GM12873 (cell line): Measurements from ENCODE around the gene ACSS2.

ENCODE experiments used
- CTCF ChIP-seq: IDR thresholded peaks from 2 replicates; pipeline ENCODE4 v1.5.1; 2012; ENCODE audit warnings: low read depth, mild to moderate bottlenecking, moderate library complexity, low read length, control low read depth; ENCODE audit not compliant: insufficient read depth; ENCODE audit errors: missing control alignments

Gene ACSS2

GRCh38 chr20:34922654-34923381, 46.4 kb downstream of the ACSS2 start:
- no peak for TF ChIP-seq CTCF

DNA sequence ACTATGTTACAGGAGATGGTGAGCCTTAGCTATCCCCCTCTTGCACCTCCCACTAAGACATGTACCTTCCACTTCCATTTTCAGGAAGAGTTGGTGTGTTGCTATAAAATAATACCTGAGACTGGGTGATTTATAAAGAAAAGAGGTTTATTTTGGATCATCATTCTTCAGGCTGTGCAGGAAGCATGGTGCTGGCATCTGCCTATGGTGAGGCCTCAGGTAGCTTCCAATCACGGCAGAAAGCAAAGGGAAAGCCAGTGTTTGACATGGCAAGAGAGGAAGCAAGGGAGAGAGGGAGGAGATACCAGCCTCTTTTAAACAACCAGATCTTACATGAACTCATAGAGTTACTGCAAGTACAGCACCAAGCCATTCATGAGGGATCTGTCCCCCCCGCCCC, 47.0 kb downstream of the ACSS2 start:
- no peak for TF ChIP-seq CTCF

DNA sequence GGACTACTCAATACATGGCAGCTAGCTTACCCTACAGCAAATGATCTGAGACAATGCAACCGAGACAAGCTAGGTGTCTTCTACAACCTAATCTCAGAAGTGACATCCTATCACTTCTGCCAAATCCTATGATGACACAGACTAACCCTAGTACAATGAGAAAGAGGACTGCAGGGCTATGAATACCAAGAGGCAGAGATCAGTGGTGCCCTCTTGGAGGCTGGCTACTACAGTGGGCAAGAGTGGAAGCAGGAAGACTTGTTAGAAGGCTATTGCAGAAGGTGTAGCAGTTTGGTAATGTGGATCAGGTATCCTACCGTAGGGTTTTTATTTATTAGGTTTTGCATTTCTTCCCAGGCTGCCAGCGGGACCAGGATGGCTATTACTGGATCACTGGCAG, 48.9 kb downstream of the ACSS2 start:
- TF ChIP-seq CTCF = no peak

DNA sequence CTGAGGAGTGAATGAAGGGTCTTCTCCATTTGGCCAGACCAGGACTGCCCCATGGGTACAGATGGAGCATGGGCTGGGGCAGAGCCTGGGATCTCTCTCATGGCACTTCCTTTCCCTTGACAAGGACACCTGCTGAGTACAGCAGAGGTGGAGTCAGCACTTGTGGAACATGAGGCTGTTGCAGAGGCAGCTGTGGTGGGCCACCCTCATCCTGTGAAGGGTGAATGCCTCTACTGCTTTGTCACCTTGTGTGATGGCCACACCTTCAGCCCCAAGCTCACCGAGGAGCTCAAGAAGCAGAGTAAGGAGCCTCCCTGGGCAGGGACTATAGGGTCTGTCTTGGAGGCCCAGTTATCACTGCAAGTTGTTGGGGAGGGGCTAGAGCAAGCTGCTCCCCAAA, 49.6 kb downstream of the ACSS2 start:
- no peak for TF ChIP-seq CTCF

- no peak for TF ChIP-seq CTCF
These were observed 50.2 kb downstream of the ACSS2 start for GRCh38 chr20:34926581-34926980.

DNA sequence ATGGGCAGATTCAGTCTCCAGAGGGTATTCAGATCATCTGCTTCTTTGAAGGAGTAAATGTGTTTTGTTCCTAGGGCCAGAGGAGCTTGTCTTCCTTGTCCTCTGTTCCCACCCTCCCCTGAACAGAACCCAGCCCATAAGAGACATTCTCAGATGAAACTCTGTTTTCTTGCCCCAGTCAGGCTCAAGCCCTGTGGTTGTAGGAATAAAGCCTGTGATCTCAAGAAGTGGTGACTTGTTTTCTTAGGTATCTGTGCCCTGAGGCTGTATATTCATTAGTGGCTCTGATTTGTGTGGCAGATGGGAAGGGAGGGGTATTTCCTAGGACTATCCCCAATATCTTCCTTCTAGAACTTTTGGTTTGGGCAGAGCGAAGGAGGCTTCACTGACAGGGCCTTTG, 51.3 kb downstream of the ACSS2 start:
- no peak for TF ChIP-seq CTCF

- no peak for TF ChIP-seq CTCF
These were observed 52.0 kb downstream of the ACSS2 start for GRCh38 chr20:34928411-34928810.
